Thyroid gland (tissue), 4 donors: ENCODE data around the gene INPP1.

Source experiments
- CTCF ChIP-seq, 6 experiments: fragments of 200-600 bp in 3 of 6; fragments of 450-650 bp in 3 of 6; sonication (generic) in 3 of 6; IDR thresholded peaks; one replicate each; pipeline ENCODE4 v1.5.1; 2016 to 2019; ENCODE audit warnings: antibody characterized with exemption in 6 of 6, mild to moderate bottlenecking in 2 of 6, inconsistent platforms in 1 of 6, moderate library complexity in 1 of 6
- POLR2A ChIP-seq, 2 donors: fragments of 450-650 bp; IDR thresholded peaks; one replicate each; pipeline ENCODE4 v1.6.1; 2017; ENCODE audit warnings: antibody characterized with exemption in 2 of 2, mild to moderate bottlenecking in 2 of 2, moderate library complexity in 1 of 2

- TF ChIP-seq CTCF (IDR thresholded peaks at IDR 0.05) (no peak), POLR2A (IDR thresholded peaks at IDR 0.05) (no peak)
These were observed 12.7 kb downstream of the INPP1 start for GRCh38 chr2:190355968-190356644.
